HG03280 (cell line): ENCODE data around the gene FHDC1.

Experiments
- ATAC-seq: cut with Tn5 transposase; IDR thresholded peaks from one replicate; pipeline ENCODE4 v1.9.1; 2021; ENCODE audit warnings: mild to moderate bottlenecking, moderate library complexity; ENCODE audit not compliant: unreplicated experiment

FHDC1 gene

DNA sequence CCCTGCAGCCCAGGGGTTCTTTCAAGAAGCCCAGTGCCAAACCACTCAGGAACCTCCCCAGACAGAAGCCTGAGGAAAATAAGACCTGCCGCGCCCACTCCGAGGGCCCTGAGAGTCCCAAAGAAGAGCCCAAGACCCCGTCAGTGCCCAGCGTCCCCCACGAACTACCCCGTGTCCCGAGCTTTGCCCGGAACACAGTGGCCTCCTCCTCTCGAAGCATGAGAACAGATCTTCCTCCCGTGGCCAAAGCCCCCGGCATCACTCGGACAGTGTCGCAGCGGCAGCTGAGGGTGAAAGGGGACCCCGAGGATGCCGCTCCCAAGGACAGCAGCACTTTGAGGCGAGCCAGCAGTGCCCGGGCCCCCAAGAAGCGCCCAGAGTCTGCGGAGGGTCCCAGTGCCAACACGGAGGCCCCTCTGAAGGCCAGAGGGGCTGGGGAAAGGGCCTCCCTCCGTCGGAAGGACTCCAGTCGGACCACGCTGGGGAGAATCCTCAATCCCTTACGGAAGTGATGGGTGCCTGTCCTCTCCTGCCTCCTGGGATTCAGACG, 40.2 kb downstream of the FHDC1 start:
- no peak for ATAC-seq

DNA sequence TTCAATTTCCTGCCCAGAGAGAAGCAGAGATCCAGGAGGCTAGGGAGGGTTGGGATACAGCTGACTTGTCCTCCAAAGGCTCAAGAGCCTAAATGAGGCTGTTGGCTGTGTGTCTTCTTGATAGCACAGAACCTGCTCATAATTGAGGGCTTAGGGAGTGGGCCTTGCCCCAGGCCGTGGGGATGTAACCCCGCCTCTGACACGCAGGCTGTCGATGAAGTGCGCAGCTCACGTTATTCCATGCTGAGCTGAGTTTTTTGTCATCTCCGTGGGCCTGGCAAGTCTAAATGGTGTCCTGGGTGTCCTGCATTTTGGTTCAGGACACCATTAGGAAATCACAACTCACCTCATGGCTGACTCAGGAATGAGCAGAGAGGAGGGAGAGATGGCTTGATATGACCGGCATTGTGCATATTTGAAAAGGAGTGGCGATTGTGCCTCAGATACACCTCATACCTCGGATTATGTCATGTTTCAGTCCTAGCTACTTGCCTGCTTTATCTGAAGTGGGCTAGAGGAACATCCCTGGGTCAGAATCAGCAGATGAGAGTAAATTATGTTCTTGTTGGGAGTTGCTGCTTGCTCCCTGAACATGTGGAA, 43.7 kb downstream of the FHDC1 start:
- ATAC-seq, result no peak

DNA sequence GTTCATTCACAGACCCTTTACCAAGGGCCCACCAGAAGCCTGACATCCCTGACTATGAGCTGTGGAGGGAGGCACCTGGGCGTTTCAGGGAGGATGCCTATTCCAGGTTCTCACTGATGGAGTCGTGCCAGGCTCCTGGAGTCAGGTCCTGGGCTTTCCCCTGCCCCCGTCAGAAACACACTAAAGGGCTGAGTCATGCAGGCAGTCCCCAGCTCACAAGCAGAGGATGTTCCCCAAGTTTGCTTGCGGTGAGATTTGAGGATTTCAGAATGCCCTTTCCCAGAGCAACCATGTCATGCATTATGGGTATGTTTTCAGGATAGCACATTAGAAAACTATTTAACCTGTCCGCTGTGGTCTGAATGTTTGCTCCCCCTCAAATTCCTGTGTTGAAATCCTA, 45.2 kb downstream of the FHDC1 start:
- no peak for ATAC-seq

DNA sequence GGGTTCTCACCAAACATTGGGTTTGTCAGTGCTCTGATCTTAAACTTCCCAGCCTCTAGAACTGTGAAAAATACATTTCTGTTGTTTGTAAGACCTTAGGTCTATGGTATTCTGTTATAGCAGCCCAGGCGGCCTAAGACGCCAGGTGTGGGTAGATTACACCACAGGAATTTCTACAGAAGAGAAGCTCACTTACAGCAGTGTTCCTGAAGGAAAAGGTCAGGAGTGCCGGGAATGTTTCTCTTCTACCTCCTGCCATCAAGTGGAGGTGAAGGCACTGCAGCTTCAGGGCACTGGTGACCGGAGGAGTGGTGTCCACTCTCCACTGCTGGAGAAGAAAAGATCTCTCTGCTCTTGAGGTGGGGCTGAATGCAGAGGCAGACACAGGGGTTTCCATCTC, 45.7 kb downstream of the FHDC1 start:
- no peak for ATAC-seq

DNA sequence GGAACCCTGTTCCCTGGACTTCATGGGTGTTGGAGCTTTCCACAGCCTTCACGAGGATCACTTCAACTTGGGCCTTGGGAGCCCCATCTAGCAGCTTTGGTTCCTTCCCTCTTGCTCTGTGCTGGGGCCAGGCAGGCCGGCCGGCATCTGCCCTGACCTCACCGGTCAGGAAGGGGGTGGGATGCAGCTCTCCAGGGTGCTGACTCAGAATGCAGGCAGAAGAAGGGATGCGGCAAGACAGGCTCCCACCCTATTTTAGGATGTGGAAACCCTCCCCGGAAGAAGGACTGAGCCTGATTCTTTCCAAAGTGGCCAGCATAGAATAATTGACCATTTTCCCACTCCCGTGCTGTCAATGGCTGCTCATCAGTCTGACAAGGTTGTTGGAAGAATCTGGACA, 47.1 kb downstream of the FHDC1 start:
- no peak for ATAC-seq

DNA sequence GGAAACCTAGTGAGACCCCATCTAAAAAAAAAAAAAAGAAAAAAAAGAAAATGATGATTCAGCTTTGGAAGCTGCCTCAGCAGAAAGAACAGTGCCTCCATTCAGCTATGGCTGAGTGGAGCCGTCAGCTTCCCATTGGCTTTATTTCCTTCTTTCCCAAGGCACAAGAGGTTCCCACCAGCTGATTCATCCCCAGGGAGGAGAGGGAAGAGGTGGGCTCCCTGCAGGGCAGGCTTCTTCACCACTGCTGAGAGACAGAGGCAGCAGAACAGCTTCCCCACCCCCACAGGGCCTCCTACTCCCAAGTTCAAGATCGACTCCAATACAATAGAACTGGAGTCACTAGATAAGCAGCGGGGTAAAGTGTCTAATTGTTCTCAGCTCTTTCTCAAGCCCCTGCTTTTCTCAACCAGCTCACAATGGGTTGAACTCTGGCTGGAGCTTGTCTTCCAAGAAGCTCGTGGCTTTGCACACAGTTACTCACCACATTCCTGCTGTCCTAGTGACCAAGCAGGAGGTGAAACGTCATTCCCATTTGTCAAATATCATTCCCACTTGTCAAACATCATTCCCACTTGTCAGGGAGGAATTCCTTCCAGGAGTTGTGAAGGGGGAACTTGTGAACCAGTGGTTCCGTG, 47.8 kb downstream of the FHDC1 start:
- ATAC-seq, result no peak

DNA sequence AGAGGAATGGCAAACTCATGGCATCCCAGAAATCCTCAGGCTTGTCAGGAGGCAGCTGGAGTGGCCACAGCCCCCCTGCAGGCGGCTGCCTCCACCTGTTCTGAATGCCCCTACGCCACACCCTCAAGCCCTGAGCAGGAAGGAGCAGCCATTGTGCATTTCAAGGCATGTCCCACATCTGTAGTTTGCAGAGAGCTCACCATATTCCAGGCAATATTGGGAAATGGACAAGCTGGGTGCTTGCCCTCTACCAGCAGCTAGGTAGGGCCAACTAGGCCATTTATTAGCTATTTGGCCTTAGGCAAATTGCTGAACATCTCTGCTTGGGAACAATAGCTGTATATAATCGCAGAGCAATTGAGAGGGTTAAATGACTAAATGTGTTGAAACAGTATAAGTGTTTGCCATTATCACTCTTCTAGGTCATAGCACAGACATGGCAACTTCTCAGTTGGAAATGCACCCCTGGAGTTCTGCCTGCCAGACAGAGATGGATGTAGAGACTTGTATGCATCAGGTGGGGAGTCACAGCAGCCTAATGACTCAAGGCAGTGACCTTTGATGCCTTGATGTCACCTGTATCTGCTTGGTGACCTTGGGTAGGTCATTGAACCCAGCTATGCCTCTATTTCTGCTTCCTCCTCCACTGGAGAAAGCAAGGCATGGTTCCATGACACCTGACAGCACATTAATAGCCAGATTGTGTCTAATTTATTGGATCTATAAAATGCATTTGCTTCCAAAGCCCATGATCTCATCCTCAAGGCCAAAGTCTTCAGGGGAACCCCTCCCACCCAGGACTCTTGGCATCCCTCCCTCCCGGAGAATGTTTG, 52.8 kb downstream of the FHDC1 start:
- ATAC-seq, result no peak

DNA sequence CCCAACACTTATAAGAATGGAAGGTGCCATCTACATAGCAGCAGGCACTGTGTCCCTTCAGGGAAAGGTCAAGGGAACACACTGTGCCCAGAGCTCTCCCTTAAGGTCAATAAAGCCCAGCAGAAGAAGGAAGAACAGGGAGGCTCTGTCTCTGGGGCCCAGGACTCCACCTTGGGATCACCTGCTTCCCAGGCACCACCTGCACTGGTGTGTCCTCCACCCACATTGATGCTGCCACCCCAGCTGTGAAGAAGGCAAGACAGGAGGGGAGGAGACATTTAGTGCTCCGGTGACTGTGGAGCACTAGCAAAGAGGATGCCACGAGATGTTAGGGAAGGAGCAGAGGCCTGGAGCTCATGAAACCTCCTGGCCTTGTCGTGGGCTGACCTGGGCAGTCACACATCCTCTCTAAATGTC, 53.4 kb downstream of the FHDC1 start:
- no peak for ATAC-seq

DNA sequence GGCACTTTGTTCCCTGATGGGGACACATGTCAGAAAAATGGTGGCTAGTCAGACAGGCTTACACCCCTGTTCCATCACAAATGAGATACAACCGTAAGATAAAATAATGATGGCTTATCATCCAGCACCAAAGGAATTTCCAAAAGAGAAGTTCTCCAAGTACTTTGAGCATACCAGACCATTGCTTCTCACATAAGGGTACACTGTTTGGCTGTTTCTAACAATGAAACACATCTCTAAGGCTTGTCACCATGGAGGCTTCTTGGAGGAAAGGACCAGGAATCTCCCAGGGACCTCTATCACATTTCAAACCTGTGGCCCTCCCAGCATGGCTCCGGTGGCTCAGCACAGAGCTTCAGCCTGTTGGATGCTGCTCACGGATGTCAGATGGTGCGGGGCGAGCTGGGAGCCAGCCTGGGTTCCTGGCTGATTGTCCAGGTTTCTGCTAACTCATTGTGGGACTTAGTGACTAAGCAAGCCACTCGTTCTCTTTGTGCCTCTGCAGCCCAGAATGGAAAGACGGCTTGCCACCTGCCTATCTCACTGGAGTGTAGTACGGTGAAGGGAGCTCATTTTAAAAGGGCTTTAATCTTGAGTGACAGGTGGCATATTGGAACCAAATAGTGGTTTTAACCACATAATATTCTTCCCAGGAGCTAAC, 54.5 kb downstream of the FHDC1 start:
- no peak for ATAC-seq

DNA sequence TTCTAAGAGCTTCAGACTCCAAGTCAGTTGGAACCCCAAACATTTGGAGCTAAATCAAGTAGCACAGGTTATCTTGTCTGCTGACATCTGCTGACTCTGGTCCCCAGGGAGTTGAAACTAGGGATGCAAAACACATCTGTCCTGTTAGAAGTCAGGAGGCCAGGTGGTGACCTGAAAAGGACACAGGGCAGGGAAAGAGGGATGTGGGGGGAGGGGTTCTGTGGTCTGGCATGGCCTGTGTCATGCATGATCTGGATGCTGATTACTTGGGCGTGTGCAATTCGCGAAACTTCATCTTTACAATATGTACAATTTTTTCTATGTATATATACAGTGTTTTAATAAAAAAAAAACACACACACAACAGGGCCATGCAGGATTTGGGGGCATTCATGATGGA, 55.3 kb downstream of the FHDC1 start:
- no peak for ATAC-seq

DNA sequence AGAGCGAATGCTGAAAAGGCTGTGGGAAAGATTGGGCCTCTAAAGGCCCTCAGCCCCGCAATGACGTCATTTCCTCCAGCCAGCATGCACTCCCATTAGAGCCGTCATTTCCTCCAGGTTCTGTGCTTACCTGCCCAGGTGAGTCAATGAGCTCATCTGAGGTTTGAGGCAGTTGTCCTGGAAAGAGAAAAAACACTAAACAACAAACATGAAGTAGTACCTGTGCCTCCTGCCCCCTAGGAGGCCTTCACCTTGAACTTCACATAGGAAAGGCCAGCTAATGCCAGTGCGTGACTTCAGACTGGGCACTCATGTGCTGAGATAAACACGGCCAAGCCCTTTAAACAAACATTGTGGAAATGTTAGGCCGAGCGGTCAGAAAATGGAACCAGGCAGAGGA, 55.9 kb downstream of the FHDC1 start:
- no peak for ATAC-seq

DNA sequence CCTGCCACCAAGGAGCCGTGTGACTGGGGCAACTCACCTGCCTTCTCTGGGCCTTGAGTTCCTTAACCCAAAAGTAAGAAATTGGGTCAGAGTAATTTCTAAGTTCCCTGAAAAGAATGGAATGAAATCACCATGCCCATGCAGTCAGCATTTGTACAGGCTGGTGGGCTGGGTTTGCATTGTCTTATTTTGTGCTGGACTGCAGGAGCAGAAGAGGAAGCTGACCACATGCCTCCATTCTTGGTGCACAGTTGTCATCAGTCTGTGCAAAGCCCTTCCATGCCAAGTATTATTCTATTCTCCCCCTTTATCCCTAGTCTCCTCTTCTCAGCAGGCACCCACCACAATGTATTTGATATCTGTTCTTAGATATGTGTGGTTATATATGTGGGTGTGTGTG, 56.3 kb downstream of the FHDC1 start:
- no peak for ATAC-seq

DNA sequence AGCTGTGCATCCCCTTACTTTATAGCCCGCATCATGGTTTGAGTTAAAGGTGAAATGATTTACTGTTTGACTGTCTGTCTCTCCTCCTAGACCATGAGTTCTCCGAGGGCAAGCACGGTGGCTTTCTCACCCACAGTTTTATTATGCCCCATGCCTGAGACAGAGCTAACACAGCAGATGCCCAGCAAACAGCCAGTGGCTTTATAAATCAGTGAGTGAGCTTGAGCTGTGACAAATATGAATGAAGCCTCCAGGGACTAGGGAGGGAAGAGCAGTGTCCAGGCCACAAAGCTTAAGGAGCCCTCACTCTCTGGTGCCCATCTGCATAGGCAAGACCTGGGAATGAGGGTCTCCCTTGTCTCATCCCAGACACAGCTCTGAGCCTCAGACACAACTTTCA, 57.9 kb downstream of the FHDC1 start:
- no peak for ATAC-seq

DNA sequence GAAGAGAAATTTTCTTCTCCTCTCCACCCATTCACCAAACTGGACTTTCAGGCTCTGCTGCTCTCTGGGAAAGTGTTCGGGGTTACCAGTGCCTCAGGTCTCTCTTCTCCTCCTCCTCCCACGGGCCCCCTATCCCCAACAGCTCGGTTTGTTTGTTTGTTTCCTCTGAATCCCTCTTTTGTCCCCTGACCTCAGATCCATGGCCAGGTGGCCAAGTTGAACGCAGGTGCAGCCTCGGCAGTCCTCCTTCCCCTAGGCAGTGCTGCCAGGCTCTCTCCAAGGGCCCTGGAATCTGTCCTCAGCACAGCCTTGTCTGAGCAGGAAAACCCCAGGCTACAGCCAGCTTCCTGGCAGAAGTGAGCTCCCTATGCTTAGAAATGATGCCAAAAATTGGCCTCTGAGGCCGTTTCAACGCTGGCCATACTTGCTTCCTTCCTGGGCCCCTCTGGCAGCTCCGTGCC, 60.0 kb downstream of the FHDC1 start:
- ATAC-seq, result no peak

DNA sequence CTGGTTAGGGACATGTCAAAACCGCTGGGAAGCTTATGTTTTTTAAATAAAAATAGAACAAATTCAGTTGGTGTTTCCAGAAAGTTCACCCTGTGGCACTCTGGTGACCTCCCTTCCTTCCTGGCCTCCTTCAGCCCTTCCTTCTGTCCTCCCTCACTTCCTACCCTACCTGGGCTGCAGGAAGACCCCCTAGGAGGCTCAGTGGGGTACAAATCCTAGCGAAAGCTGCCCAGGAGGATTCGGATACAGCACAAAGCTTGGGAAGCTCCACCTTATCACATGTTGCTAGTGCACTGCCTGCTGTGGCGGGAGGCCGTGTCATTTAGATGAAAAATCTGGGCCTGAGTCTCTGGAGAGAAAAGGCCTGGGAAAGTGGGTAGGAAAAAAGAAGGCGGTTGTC, 60.5 kb downstream of the FHDC1 start:
- ATAC-seq, result no peak

DNA sequence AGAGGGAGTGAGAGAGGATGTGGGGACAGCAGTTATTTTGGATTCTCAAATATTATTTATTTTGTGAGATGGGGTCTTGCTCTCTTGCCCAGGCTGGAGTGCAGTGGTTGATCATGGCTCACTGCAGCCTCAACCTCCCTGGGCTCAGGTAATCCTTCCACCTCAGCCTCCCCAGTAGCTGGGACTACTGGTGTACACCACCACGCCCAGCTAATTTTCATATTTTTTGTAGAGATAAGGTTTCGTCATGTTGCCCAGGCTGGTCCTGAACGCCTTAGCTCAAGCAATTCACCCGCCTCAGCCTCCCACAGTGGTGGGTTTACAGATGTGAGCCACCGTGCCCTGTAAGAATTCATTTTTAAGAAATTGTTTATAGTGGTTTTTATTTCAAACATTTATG, 61.2 kb downstream of the FHDC1 start:
- no peak for ATAC-seq

DNA sequence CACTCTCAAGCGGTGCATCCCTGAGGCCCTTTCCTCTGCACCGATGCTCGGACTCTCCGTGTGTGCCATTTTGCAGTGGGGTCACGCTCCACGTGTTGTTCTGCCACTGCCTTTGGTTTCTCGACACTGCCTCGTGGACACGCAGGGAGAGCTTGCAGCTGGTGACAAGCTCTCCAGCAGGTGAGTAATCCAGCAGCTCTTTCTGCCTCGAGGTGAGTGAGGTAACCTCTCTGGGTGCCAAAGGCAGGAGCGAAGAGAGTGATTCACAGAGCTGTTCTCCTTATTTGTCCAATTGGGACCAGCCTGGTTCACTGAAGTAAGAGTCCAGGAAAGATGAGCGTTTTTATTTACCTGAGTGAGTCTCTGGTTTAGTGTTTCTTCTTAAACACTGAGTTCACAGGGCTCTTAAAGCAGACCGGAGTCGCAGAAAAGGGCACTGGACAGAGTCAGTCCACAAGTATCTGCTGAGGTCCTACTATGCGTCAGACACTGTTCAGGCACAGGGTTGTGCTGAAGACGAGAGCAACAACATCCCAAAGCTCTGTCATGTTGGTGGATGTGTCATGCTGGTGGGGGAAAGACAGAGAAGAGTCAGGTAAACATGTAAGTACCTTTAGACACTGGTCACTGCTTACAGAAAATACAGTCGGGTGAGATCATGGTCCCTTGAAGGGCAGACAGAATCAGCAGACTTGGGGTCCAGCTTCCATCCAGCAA, 61.8 kb downstream of the FHDC1 start:
- no peak for ATAC-seq

DNA sequence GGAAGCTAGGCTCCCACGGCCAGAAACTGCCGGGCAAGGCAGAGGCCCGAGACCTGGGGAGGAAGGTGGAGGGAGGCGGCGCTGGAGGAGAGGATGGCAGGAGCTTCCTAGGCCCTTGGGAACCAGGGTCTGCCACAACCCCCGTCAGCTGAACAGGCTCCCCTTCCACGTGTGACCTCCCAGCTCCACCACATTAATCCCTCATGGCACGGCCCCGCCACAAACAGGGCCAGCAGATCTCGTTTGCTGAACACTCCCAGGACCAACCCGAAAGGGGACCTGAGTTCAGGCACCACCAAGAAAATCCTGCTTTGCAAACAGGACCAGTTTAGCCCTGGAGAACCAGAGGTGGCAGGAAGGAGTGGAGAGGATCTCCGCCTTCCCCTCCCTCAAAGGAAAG, 62.7 kb downstream of the FHDC1 start:
- no peak for ATAC-seq

DNA sequence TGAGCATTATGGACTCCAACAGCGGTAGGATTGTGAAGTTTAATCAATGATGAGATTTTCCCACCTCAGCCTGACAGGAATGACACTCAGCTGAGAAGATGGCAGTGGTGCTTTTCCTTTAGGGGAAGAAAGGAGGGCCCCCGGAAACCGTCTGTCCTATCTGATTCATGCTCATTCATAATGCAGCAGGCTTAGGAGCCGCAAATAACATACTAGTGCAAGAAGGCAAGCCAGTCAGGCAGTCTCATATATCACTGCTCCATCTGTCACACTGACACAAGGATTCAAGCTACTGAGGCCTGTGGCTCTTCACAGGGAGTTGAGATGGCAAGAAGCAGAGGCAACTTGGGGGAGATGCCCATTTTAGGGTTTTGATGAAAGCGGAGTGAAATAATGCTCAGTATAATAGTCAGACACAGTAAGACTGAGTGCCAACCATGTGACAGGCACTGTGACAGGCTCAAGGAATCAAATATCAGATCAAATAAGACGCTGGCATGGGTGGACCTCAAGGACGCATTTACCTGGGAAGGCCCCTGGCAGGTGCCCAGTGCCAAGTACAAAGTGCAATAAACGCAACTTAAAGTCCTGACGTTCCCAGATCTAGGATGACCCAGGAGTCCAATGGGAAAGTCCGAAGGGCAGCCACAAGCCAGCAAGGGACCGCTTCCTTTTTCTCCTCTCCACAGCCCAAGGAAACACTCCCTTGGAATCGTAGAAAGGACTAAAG, 63.4 kb downstream of the FHDC1 start:
- ATAC-seq, result no peak

DNA sequence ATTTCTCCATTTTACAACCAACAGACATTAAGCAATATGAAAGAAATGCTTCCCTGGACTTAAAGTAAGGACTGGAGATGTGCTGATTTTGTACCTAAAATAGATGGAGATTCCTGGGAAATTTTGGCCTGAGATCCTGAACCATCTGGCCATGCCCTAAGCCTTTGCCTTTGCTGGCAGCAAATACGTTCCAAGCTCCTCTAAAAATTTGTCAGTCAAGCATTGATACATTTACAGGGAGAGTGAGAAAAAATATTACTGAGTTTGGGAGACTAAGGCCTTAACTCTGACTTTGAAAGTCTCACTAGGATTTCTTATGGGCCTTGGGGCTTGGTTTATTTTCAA, 63.9 kb downstream of the FHDC1 start:
- no peak for ATAC-seq
